Breast epithelium (tissue), 4 donors: Measurements from ENCODE around the gene CYP2A7. TPM values are rescaled to one million over a fixed set of nuclear protein-coding genes. Genes with fewer than 3 reads are reported as not detected.
"Not testable (repeated sequence)": the region's sequence is repeated elsewhere in the genome, so short reads cannot be mapped to it uniquely, and the experiment has no call there.

Experiments
- DNase-seq, 2 donors: peaks; one replicate each; pipeline ENCODE4 v3.0.0-alpha.2; 2019; ENCODE audit warnings: low spot score in 2 of 2
- H3K27ac ChIP-seq, 2 donors: fragments of 200-600 bp; sonication (generic) in 1 of 2; one replicate each; pipeline ENCODE4 v1.5.1; 2016 to 2019; ENCODE audit warnings: mild to moderate bottlenecking in 1 of 2
- H3K27me3 ChIP-seq, 2 donors: fragments of 200-600 bp; sonication (generic) in 1 of 2; one replicate each; pipeline versions ENCODE4 v1.5.1 to v1.6.0; 2017 to 2019; ENCODE audit warnings: control low read depth in 1 of 2, mild to moderate bottlenecking in 1 of 2
- H3K36me3 ChIP-seq: fragments of 200-600 bp; one replicate; pipeline ENCODE4 v1.5.1; 2019
- H3K4me1 ChIP-seq, 2 donors: fragments of 200-600 bp; sonication (generic); one replicate each; pipeline ENCODE4 v1.5.1; 2016 to 2019; ENCODE audit warnings: control low read depth in 1 of 2
- H3K4me3 ChIP-seq, 3 donors: fragments of 200-600 bp; sonication (generic); 1 replicate in 2 of 3; 2 replicates in 1 of 3; pipeline ENCODE4 v1.5.1; 2016 to 2019; ENCODE audit warnings: mild to moderate bottlenecking in 3 of 3, moderate library complexity in 2 of 3
- H3K9me3 ChIP-seq, 2 donors: fragments of 200-600 bp; sonication (generic) in 1 of 2; one replicate each; pipeline ENCODE4 v1.5.1; 2016 to 2019; ENCODE audit warnings: control low read depth in 1 of 2
- CTCF ChIP-seq, 3 donors: fragments of 450-650 bp; IDR thresholded peaks; one replicate each; pipeline ENCODE4 v1.5.1; 2016 to 2017; ENCODE audit warnings: antibody characterized with exemption in 3 of 3, mild to moderate bottlenecking in 3 of 3, moderate library complexity in 3 of 3
- POLR2A ChIP-seq: fragments of 450-650 bp; IDR thresholded peaks from one replicate; pipeline ENCODE4 v1.6.1; 2016; ENCODE audit warnings: antibody characterized with exemption, mild to moderate bottlenecking, moderate library complexity
- POLR2AphosphoS5 ChIP-seq, 3 donors: sonication (generic); formaldehyde crosslinking; IDR thresholded peaks; one replicate each; pipeline ENCODE4 v1.6.1; 2017; ENCODE audit warnings: antibody characterized with exemption in 3 of 3
- intact Hi-C: fragments of 100-400 bp; cut with DNase I; formaldehyde crosslinking; loops from one replicate; pipeline ENCODE4 v1.15.1; 2023; ENCODE audit warnings: low total_unique reads
- total RNA-seq, 3 donors: library from RNA; depleted of rRNA; stranded (reverse); fragments of >200 nt; gene quantifications; one replicate each; pipeline ENCODE4 v1.1.0, GENCODE V29; 2016

CYP2A7 gene
- total RNA-seq, 3 donors from 2014 or later = not detected

- Histone ChIP-seq H3K27ac (no peak overlapping the region), H3K9me3 (no peaks in the 10 kb centered on the region), H3K4me1 (no peaks in the 10 kb centered on the region), H3K36me3 (no peaks in the 10 kb centered on the region), H3K4me3 (no peak overlapping the region), H3K27me3 (no peaks in the 10 kb centered on the region)
- TF ChIP-seq POLR2AphosphoS5 (IDR thresholded peaks at IDR 0.05) (no peak), POLR2A (no peak), CTCF (IDR thresholded peaks at IDR 0.05) (no peak)
- intact Hi-C loops = no loop called here
- no peak for DNase-seq
Measured at GRCh38 chr19:40827386-40828247, 54.4 kb downstream of the CYP2A7 start.

DNA sequence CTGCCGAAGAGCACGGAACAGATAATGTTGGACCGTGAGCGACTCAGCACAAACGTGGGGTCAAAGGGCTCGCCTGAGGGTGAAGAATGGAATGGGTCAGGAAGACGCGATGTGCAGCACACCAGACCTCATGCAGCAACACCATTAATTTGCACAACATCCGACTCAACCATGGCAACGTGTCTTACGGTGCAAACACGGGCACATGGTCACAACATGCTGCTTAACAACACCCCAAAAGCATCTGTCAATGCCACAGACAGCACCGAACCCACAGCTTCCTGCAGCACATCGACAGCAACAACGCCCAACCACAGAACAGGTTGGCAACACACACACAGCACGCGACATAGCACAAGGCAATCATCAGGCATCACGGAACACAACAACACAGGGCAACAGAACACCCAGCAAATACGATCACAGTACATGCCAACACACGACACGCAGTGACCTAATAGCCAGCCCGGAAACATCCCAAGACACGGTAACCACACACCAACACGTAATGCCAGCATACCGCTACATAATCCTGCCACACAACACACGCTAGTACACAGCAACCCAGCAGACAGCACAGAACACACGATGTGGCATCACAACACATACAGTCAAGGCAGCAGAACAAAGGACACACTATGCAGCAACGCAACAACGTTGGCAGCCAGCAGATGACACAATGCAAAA is 55.2 kb downstream of the CYP2A7 start:
- intact Hi-C loops, H3K4me3 ChIP-seq, DNase-seq: not testable (repeated sequence)

DNA sequence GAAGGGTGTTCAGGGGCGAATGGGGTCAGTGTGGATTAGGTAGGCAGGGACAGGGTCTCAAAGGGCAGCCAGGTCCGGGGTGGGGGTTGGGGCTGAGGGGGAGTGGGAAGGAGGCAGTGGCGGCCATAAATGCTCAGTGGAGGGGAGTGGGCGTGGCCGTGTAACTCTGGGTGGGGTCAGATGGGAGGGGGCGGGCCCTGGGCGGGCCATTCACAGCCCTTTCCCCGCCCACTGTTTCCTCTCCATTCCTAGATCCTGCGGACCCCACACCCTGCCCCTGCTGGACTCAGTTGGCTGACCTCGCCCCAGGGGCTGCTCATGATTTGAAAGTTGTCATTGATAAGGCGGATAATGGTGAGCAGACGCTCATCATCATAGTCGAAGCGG is 55.7 kb downstream of the CYP2A7 start:
- H3K4me1 ChIP-seq, H3K4me3 ChIP-seq, H3K27me3 ChIP-seq, DNase-seq, H3K27ac ChIP-seq, H3K36me3 ChIP-seq, H3K9me3 ChIP-seq, intact Hi-C loops: not testable (repeated sequence)

More for the DNA sequence above, 55.2 kb downstream of the CYP2A7 start:
- H3K27me3 ChIP-seq, H3K4me1 ChIP-seq, H3K27ac ChIP-seq, H3K36me3 ChIP-seq, H3K9me3 ChIP-seq: not testable (repeated sequence)

GRCh38 chr19:40825460-40826095 is 56.5 kb downstream of the CYP2A7 start:
- H3K9me3 ChIP-seq, H3K4me3 ChIP-seq, H3K27ac ChIP-seq, DNase-seq, intact Hi-C loops, H3K4me1 ChIP-seq, H3K36me3 ChIP-seq, H3K27me3 ChIP-seq: not testable (repeated sequence)

Other genes with a start within 250 kb of the CYP2A7 start
- gene NUMBL, start 191.6 kb downstream of the CYP2A7 start, total RNA-seq = 10 to 100 TPM; 24.6 to 34.7 (median 30.9) TPM
- gene COQ8B, start 165.3 kb downstream of the CYP2A7 start, total RNA-seq = 10 to 100 TPM; 28.2 to 50.8 (median 45.7) TPM
- 10 to 100 TPM; 41.8 to 71.6 (median 55.1) TPM for gene ITPKC, start 165.1 kb downstream of the CYP2A7 start, total RNA-seq
- 1 to 10 TPM; 2.6 to 3.2 (median 2.9) TPM for gene ACTMAP, start 131.8 kb downstream of the CYP2A7 start, total RNA-seq
- gene SNRPA, start 131.0 kb downstream of the CYP2A7 start, total RNA-seq = 10 to 100 TPM; 41.6 to 52.8 (median 52.1) TPM
- 10 to 100 TPM in 1 of 3 donors, 1 to 10 TPM in 1, not detected in 1; 5.6 to 47.3 TPM for gene MIA, start 106.7 kb downstream of the CYP2A7 start, total RNA-seq
- gene RAB4B, start 104.0 kb downstream of the CYP2A7 start, total RNA-seq = 10 to 100 TPM; 21.6 to 28.2 (median 22.1) TPM
- gene EGLN2, start 83.0 kb downstream of the CYP2A7 start, total RNA-seq = 10 to 100 TPM; 78.9 to 90.8 (median 88.5) TPM
- gene CYP2A6, start 31.8 kb downstream of the CYP2A7 start, total RNA-seq = under 1 TPM in 1 of 3 donors, not detected in 2; 0.64 TPM
- gene CYP2B6, start 109.1 kb upstream of the CYP2A7 start, total RNA-seq = not detected
- not detected for gene CYP2A13, start 206.2 kb upstream of the CYP2A7 start, total RNA-seq
- gene CYP2F1, start 232.2 kb upstream of the CYP2A7 start, total RNA-seq = not detected